RWPE1 (cell line): ENCODE data around the gene GSC2.
A peak's percentile ranks its signal among the peaks of the same experiment; 100 is the strongest.

ENCODE experiments used
- CTCF ChIA-PET: fragments of 350-600 bp; sonication (Branson Sonifier 250); formaldehyde crosslinking; extraction: SDS; loops from one replicate; lab custom pipeline; 2021; lab: Yijun Ruan, JAX
- POLR2A ChIA-PET: fragments of 400-600 bp; formaldehyde crosslinking; extraction: SDS; loops from one replicate; lab custom pipeline; 2020; ENCODE audit warnings: antibody characterized with exemption; ENCODE audit not compliant: low non-redundant PET; lab: Yijun Ruan, JAX
- DNase-seq: peaks from one replicate; pipeline ENCODE4 v3.0.0; 2012; ENCODE audit warnings: low spot score
- H3K27ac ChIP-seq: fragments of 450-650 bp; 2 replicates; pipeline ENCODE4 v1.5.1; 2017
- CTCF ChIP-seq: fragments of 450-650 bp; conservative IDR thresholded peaks from 2 replicates; pipeline ENCODE4 v1.5.1; 2017; ENCODE audit warnings: low read depth, mild to moderate bottlenecking

The GSC2 gene

GRCh38 chr22:19108807-19109197 is 41.3 kb downstream of the GSC2 start:
- no peak for DNase-seq
- ChIA-PET POLR2A (no interaction called here), CTCF (interaction anchor here (0.6 kb wide), 1 partner anchor 11 kb away, joined by 6 read pairs; no protein-coding TSS in a partner anchor)
- no peak for TF ChIP-seq CTCF
- no peak overlapping the region for H3K27ac ChIP-seq

DNA sequence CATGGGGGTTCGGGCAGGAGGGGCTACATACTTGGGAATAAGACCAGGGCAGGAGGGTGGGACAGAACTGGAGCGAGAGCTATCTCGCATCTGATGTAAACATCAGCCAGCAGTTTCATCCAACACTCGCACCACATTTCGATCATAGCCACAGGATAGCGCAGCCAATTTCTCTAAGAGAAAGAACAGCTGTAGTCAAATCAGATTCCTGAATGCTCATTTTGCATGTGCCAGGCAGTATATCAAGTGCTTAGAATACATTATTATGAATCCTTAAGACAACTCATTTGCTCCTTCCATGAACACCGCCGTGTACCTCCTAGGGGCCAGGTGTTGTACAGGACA is 42.4 kb downstream of the GSC2 start:
- ChIA-PET CTCF (no interaction called here), POLR2A (no interaction called here)
- no peak overlapping the region for H3K27ac ChIP-seq
- no peak for TF ChIP-seq CTCF
- DNase-seq, result no peak

DNA sequence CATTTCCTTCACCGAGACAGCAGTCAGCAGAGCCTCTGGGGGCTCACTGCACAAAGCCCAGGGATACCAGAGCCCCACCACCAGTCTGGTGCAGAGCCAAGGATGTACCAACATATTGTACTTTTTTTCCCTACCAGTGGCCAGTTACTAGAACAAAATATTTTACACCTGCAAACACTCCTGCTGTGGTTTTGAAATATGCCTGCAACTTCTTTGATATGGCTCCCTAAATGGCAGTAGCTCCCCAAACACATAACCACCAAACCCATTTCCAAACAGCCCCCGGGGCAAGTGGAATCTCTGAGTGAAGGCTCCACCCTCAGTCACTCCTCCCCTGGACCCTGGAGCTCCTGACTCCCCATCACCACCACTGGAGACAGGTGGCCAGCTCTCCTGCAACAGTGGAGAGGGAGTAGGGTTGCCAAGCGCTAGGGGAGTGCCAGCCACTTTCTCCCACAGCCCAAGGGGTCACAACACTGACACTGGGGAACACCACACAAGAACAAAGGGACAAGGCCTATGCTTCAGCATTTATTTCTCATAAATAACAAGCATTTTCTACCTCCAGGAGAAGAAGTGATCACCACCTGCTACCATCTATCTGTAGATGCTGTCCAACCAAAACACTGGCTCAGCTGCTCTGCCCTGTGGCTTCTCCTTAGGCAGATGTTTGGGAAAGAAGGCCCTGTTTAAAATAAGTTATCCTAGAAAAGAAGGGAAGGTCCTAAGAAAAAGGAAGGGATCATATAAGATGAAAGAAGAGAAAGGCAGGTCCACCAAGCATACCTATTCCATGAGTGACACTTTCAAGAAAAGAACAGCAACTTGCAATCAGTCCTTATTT is 43.0 kb downstream of the GSC2 start:
- POLR2A ChIA-PET, result no interaction called here
- TF ChIP-seq CTCF, result no peak
- CTCF ChIA-PET, result no interaction called here
- H3K27ac ChIP-seq, result peak overlapping the region; percentile 67
- no peak for DNase-seq

DNA sequence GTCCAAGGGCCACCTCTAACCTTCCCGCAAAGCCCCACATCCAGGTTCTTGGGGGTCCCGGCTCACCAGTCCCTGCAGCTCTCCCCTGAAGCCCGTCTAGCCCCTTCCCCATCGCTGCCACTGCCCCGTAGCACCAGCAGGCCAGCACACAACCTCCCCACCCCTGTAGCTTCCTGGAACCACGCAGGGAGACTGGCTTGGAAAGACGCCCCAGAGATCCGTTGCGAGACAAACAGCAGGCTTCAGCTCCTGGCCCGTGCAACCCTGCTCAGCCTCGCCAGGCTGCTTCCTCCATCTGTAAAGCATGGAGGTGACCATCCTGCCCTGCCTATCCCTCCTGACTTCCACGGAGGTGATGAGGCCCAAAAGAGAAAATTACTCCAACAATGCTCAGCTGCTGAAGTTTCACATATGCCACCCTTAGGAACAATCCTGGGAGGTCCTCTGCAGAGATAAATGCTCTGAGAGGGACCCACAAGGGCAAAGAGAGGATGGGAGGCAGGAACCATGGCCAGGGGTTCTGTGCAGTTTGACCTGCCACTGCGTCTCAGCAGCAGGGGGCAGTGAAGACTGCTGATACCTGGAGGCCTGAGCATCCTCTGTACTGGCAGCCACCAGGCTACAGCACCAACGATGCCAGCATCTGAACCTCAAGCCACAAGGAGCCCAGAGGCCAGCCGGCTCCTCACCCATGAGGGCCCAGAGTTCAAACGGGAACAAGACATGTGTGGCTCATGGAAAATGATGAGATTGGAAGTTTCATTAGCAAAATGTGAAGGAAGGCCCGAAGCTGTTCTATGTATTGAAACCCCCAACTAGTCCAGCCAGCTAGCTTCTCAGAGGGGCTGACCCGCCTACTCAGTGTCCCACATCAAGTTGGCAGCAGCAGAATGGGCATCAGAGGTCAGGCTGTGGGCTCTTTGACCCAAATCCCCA is 44.0 kb downstream of the GSC2 start:
- DNase-seq, result no peak
- ChIA-PET POLR2A (no interaction called here), CTCF (no interaction called here)
- TF ChIP-seq CTCF, result no peak
- peak overlapping the region; percentile 67 for H3K27ac ChIP-seq

- no peak for TF ChIP-seq CTCF
- peak overlapping the region; percentile 67 for H3K27ac ChIP-seq
- ChIA-PET POLR2A (no interaction called here), CTCF (no interaction called here)
- DNase-seq, result no peak
These were observed 44.6 kb downstream of the GSC2 start for GRCh38 chr22:19105456-19105855.
